ENCODE measurements around the gene MSN. TPM values are rescaled to one million over a fixed set of nuclear protein-coding genes. Genes with fewer than 3 reads are reported as not detected.
"Not testable (repeated sequence)": the region's sequence is repeated elsewhere in the genome, so short reads cannot be mapped to it uniquely, and the experiment has no call there.

The MSN gene
- total RNA-seq, 1 experiment from 2014 or later: 308 TPM

- DNase-seq (no peak), ATAC-seq (no peak)
- no peaks in the 10 kb centered on the region for H3K4me1 ChIP-seq (ENCODE audit: insufficient read depth, low read length)
- H3K4me2 ChIP-seq (ENCODE audit: low read length): no peak overlapping the region
- no peak overlapping the region for H3K9ac ChIP-seq (ENCODE audit: low read length)
- intact Hi-C loops (cut with micrococcal nuclease): no loop called here
- POLR2A ChIA-PET (ENCODE audit: unreplicated experiment): no interaction called here
- no peaks in the 10 kb centered on the region for H3K9me3 ChIP-seq (ENCODE audit: low read length)
- no peaks in the 10 kb centered on the region for H3K27me3 ChIP-seq (ENCODE audit: low read length)
- no peaks in the 10 kb centered on the region for H3F3A ChIP-seq (ENCODE audit: low read length, unreplicated experiment)
- no peaks in the 10 kb centered on the region for H3K79me2 ChIP-seq (ENCODE audit: low read length)
- no TSS peak for BruUV-seq (replicated peaks)
- H3K9me2 ChIP-seq (replicated peaks; ENCODE audit: low read length): no peaks in the 10 kb centered on the region
- no peaks in the 10 kb centered on the region for H3K36me3 ChIP-seq (ENCODE audit: low read depth, low read length)
- CTCF ChIA-PET: no interaction called here
- TF ChIP-seq EZH2phosphoT487 (IDR thresholded peaks at IDR 0.05; ENCODE audit: borderline replicate concordance, low read length): no peak
- TF ChIP-seq, protein P1, sequence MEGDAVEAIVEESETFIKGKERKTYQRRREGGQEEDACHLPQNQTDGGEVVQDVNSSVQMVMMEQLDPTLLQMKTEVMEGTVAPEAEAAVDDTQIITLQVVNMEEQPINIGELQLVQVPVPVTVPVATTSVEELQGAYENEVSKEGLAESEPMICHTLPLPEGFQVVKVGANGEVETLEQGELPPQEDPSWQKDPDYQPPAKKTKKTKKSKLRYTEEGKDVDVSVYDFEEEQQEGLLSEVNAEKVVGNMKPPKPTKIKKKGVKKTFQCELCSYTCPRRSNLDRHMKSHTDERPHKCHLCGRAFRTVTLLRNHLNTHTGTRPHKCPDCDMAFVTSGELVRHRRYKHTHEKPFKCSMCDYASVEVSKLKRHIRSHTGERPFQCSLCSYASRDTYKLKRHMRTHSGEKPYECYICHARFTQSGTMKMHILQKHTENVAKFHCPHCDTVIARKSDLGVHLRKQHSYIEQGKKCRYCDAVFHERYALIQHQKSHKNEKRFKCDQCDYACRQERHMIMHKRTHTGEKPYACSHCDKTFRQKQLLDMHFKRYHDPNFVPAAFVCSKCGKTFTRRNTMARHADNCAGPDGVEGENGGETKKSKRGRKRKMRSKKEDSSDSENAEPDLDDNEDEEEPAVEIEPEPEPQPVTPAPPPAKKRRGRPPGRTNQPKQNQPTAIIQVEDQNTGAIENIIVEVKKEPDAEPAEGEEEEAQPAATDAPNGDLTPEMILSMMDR (conservative IDR thresholded peaks at IDR 0.05; ENCODE audit: low read depth, low read length): 0 out of 2 replicates have a peak, but pooled peaks have one; percentile 20
- no peaks in the 10 kb centered on the region for H4K20me1 ChIP-seq (ENCODE audit: low read length)
- no peak overlapping the region for H3K27ac ChIP-seq (ENCODE audit: low read length)
- no peak overlapping the region for H2AFZ ChIP-seq (ENCODE audit: low read length)
- H3K4me3 ChIP-seq (ENCODE audit: low read length): no peak overlapping the region
Observed at GRCh38 chrX:65635822-65636221, 31.6 kb upstream of the MSN start.

DNA sequence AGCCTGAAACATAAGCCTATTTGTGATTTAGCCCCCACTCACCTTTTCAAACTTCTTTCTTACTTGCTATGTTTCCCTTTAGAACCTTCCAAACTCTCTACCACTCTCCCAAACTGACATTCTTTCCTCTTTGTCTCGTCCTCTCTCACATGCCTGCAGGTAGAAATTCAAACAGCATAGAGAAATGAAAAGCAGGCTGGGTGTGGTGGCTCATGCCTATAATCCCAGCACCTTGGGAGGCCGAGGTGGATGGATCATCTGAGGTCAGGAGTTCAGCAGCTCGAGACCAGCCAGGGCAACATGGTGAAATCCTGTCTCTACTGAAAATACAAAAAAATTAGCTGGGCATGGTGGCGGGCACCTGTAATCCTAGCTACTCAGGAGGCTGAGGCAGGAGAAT, 31.2 kb upstream of the MSN start:
- H3K36me3 ChIP-seq (ENCODE audit: low read depth, low read length); ATAC-seq; BruUV-seq (replicated peaks); H3K4me3 ChIP-seq (ENCODE audit: low read length); H3K4me1 ChIP-seq (ENCODE audit: insufficient read depth, low read length); H2AFZ ChIP-seq (ENCODE audit: low read length); H3K9me3 ChIP-seq (ENCODE audit: low read length); H4K20me1 ChIP-seq (ENCODE audit: low read length); H3K4me2 ChIP-seq (ENCODE audit: low read length); H3K9ac ChIP-seq (ENCODE audit: low read length); H3K27ac ChIP-seq (ENCODE audit: low read length); H3K79me2 ChIP-seq (ENCODE audit: low read length); H3K9me2 ChIP-seq (replicated peaks; ENCODE audit: low read length); H3F3A ChIP-seq (ENCODE audit: low read length, unreplicated experiment); DNase-seq; POLR2A ChIA-PET (ENCODE audit: unreplicated experiment); CTCF ChIA-PET; intact Hi-C loops (cut with micrococcal nuclease); H3K27me3 ChIP-seq (ENCODE audit: low read length): not testable (repeated sequence)

DNA sequence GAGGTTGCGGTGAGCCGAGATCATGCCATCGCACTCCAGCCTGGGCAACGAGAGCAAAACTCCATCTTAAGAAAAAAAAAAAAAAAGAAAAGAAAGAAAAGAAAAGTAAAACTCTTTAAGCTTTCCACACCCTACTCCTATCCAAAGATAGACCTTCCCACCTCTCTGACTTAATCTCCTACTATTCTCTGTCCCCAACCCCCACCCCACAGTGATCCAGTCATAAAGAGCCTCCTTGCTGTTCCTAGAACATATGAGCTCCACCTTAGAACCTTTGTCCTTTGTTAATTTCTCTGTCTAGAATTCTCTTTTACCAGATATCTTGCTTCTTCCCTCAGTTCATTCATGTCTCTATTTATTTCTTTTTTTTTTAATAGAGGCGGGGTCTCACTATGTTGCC, 30.1 kb upstream of the MSN start:
- CTCF ChIA-PET: no interaction called here
- H3K9me2 ChIP-seq (replicated peaks; ENCODE audit: low read length): no peaks in the 10 kb centered on the region
- BruUV-seq (replicated peaks): no TSS peak
- POLR2A ChIA-PET (ENCODE audit: unreplicated experiment): no interaction called here
- no peaks in the 10 kb centered on the region for H3K9me3 ChIP-seq (ENCODE audit: low read length)
- TF ChIP-seq, protein P1 (conservative IDR thresholded peaks at IDR 0.05; ENCODE audit: low read depth, low read length): no peak
- TF ChIP-seq EZH2phosphoT487 (IDR thresholded peaks at IDR 0.05; ENCODE audit: borderline replicate concordance, low read length) (no peak), EZH2 (IDR thresholded peaks at IDR 0.05; ENCODE audit: low read length, unreplicated experiment) (no peak)
- no peak overlapping the region for H3K9ac ChIP-seq (ENCODE audit: low read length)
- no peak overlapping the region for H3K4me2 ChIP-seq (ENCODE audit: low read length)
- DNase-seq (no peak), ATAC-seq (no peak)
- intact Hi-C loops (cut with micrococcal nuclease): no loop called here
- no peaks in the 10 kb centered on the region for H3F3A ChIP-seq (ENCODE audit: low read length, unreplicated experiment)
- no peaks in the 10 kb centered on the region for H3K79me2 ChIP-seq (ENCODE audit: low read length)
- H3K4me1 ChIP-seq (ENCODE audit: insufficient read depth, low read length): peaks cover under 1% of the 10 kb centered on the region
- H4K20me1 ChIP-seq (ENCODE audit: low read length): no peaks in the 10 kb centered on the region
- H3K27me3 ChIP-seq (ENCODE audit: low read length): no peaks in the 10 kb centered on the region
- no peak overlapping the region for H3K27ac ChIP-seq (ENCODE audit: low read length)
- H2AFZ ChIP-seq (ENCODE audit: low read length): no peak overlapping the region
- no peak overlapping the region for H3K4me3 ChIP-seq (ENCODE audit: low read length)
- H3K36me3 ChIP-seq (ENCODE audit: low read depth, low read length): no peaks in the 10 kb centered on the region

Measured in PC-3 (cell line).